ENCODE results near the gene DDR1. TPM values are rescaled to one million over a fixed set of nuclear protein-coding genes. Genes with fewer than 3 reads are reported as not detected.
"Not testable (repeated sequence)": the region's sequence is repeated elsewhere in the genome, so short reads cannot be mapped to it uniquely, and the experiment has no call there.

DDR1 gene
- total RNA-seq, 1 donor from 2014 or later, result 85.3 TPM

- Histone ChIP-seq H3K4me3 (no peak overlapping the region), H3F3A (ENCODE audit: low read depth) (no peaks in the 10 kb centered on the region), H3K36me3 (no peaks in the 10 kb centered on the region), H3K27me3 (no peaks in the 10 kb centered on the region), H3K79me2 (ENCODE audit: low read depth) (no peaks in the 10 kb centered on the region), H4K20me1 (ENCODE audit: low read depth) (no peaks in the 10 kb centered on the region), H3K9me3 (ENCODE audit: low read depth) (peaks cover 21% of the 10 kb centered on the region), H3K27ac (no peak overlapping the region), H2AFZ (replicated peaks) (no peak overlapping the region), H3K9ac (no peak overlapping the region), H3K4me1 (no peaks in the 10 kb centered on the region), H3K4me2 (no peak overlapping the region)
- no peak overlapping the region for H3K27ac Mint-ChIP-seq
- peaks cover 7% of the 10 kb centered on the region for H3K27me3 Mint-ChIP-seq (ENCODE audit: insufficient read depth, low read depth)
- peaks cover 51% of the 10 kb centered on the region for H3K9me3 Mint-ChIP-seq
- no peak overlapping the region for H3K4me3 Mint-ChIP-seq
- H3K36me3 Mint-ChIP-seq, result peaks cover 6% of the 10 kb centered on the region
- H3K4me1 Mint-ChIP-seq, result no peaks in the 10 kb centered on the region
- no peak for DNase-seq (ENCODE audit: low spot score)
- TF ChIP-seq EZH2phosphoT487 (IDR thresholded peaks at IDR 0.05) (no peak), CTCF (IDR thresholded peaks at IDR 0.05) (no peak), EZH2 (IDR thresholded peaks at IDR 0.05) (no peak)
These were observed 13.8 kb upstream of the DDR1 start for GRCh38 chr6:30870546-30870945.

GRCh38 chr6:30871592-30872183 is 12.6 kb upstream of the DDR1 start:
- H3K4me3 ChIP-seq, result no peak overlapping the region
- no peak overlapping the region for H2AFZ ChIP-seq (replicated peaks)
- Mint-ChIP-seq H3K4me1 (peaks cover 3% of the 10 kb centered on the region), H3K36me3 (peaks cover 6% of the 10 kb centered on the region), H3K27me3 (ENCODE audit: insufficient read depth, low read depth) (peaks cover 7% of the 10 kb centered on the region), H3K9me3 (peaks cover 46% of the 10 kb centered on the region), H3K4me3 (no peak overlapping the region), H3K27ac (no peak overlapping the region)
- no peak overlapping the region for H3K9ac ChIP-seq
- H3F3A ChIP-seq (ENCODE audit: low read depth), result no peaks in the 10 kb centered on the region
- H3K4me2 ChIP-seq, result no peak overlapping the region
- TF ChIP-seq EZH2 (IDR thresholded peaks at IDR 0.05) (no peak), CTCF (IDR thresholded peaks at IDR 0.05) (no peak), EZH2phosphoT487 (IDR thresholded peaks at IDR 0.05) (no peak)
- no peaks in the 10 kb centered on the region for H3K79me2 ChIP-seq (ENCODE audit: low read depth)
- no peaks in the 10 kb centered on the region for H4K20me1 ChIP-seq (ENCODE audit: low read depth)
- H3K9me3 ChIP-seq (ENCODE audit: low read depth), result peaks cover 21% of the 10 kb centered on the region
- H3K36me3 ChIP-seq, result no peaks in the 10 kb centered on the region
- no peaks in the 10 kb centered on the region for H3K27me3 ChIP-seq
- H3K27ac ChIP-seq, result no peak overlapping the region
- no peaks in the 10 kb centered on the region for H3K4me1 ChIP-seq
- no peak for DNase-seq (ENCODE audit: low spot score)

- no peak overlapping the region for H3K27ac Mint-ChIP-seq
- H3K4me1 Mint-ChIP-seq, result peaks cover 14% of the 10 kb centered on the region
- peaks cover 43% of the 10 kb centered on the region for H3K9me3 Mint-ChIP-seq
- peaks cover 10% of the 10 kb centered on the region for H3K4me1 ChIP-seq
- peaks cover 6% of the 10 kb centered on the region for H3K36me3 Mint-ChIP-seq
- TF ChIP-seq EZH2 (IDR thresholded peaks at IDR 0.05), result no peak
- TF ChIP-seq EZH2phosphoT487 (IDR thresholded peaks at IDR 0.05), result no peak
- no peaks in the 10 kb centered on the region for H3K79me2 ChIP-seq (ENCODE audit: low read depth)
- H3K27ac ChIP-seq, result no peak overlapping the region
- DNase-seq (ENCODE audit: low spot score), result no peak
- no peak overlapping the region for H3K4me3 Mint-ChIP-seq
- peaks cover 8% of the 10 kb centered on the region for H3F3A ChIP-seq (ENCODE audit: low read depth)
- H3K27me3 Mint-ChIP-seq (ENCODE audit: insufficient read depth, low read depth), result peaks cover 4% of the 10 kb centered on the region
- H3K4me3 ChIP-seq, result no peak overlapping the region
- H3K36me3 ChIP-seq, result no peaks in the 10 kb centered on the region
- no peaks in the 10 kb centered on the region for H3K27me3 ChIP-seq
- peaks cover 20% of the 10 kb centered on the region for H3K9me3 ChIP-seq (ENCODE audit: low read depth)
- no peak overlapping the region for H3K4me2 ChIP-seq
- H2AFZ ChIP-seq (replicated peaks), result no peak overlapping the region
- no peak overlapping the region for H3K9ac ChIP-seq
- H4K20me1 ChIP-seq (ENCODE audit: low read depth), result no peaks in the 10 kb centered on the region
These were observed 11.1 kb upstream of the DDR1 start for GRCh38 chr6:30873137-30873640.

GRCh38 chr6:30873795-30874194 is 10.5 kb upstream of the DDR1 start:
- not testable (repeated sequence) for H3K27me3 Mint-ChIP-seq (ENCODE audit: insufficient read depth, low read depth); H3K4me3 Mint-ChIP-seq; H4K20me1 ChIP-seq (ENCODE audit: low read depth); H3K27ac ChIP-seq; H3K36me3 Mint-ChIP-seq; H3K9ac ChIP-seq; DNase-seq (ENCODE audit: low spot score); H3K4me3 ChIP-seq; H3K79me2 ChIP-seq (ENCODE audit: low read depth); H3K36me3 ChIP-seq; H2AFZ ChIP-seq (replicated peaks); H3K27me3 ChIP-seq; H3K27ac Mint-ChIP-seq; H3K4me2 ChIP-seq
- Histone ChIP-seq H3K4me1 (peaks cover 16% of the 10 kb centered on the region), H3F3A (ENCODE audit: low read depth) (peaks cover 14% of the 10 kb centered on the region), H3K9me3 (ENCODE audit: low read depth) (peaks cover 14% of the 10 kb centered on the region)
- Mint-ChIP-seq H3K9me3 (peaks cover 39% of the 10 kb centered on the region), H3K4me1 (peaks cover 20% of the 10 kb centered on the region)

All from neural progenitor cell (in vitro differentiated cells).